NB4 (cell line): ENCODE results near the gene JPT2.
A peak's percentile ranks its signal among the peaks of the same experiment; 100 is the strongest.

Source experiments
- DNase-seq: peaks from one replicate; pipeline ENCODE4 v3.0.0; 2010; ENCODE audit warnings: low read depth
- H3K4me3 ChIP-seq: one replicate; pipeline ENCODE4 v1.5.1; 2011; ENCODE audit warnings: mild to moderate bottlenecking, low read depth, low read length, moderate library complexity
- CTCF ChIP-seq: IDR thresholded peaks from one replicate; pipeline ENCODE4 v1.5.1; 2012; ENCODE audit warnings: low read depth, low read length
- MAX ChIP-seq: IDR thresholded peaks from 2 replicates; pipeline ENCODE4 v1.6.1; 2011; ENCODE audit warnings: low read depth, low read length
- MYC ChIP-seq: IDR thresholded peaks from 2 replicates; pipeline ENCODE4 v1.6.1; 2011; ENCODE audit warnings: low read depth, low read length
- POLR2A ChIP-seq: IDR thresholded peaks from 2 replicates; pipeline ENCODE4 v1.6.1; 2011; ENCODE audit warnings: mild to moderate bottlenecking; ENCODE audit not compliant: insufficient read length; ENCODE audit errors: extremely low read depth

Gene JPT2

GRCh38 chr16:1633310-1633709, 44.8 kb upstream of the JPT2 start:
- TF ChIP-seq CTCF: no peak
- TF ChIP-seq MYC: no peak
- TF ChIP-seq POLR2A: no peak
- no peak for TF ChIP-seq MAX
- DNase-seq: no peak

GRCh38 chr16:1634541-1634940, 43.5 kb upstream of the JPT2 start:
- no peak for DNase-seq
- no peak for TF ChIP-seq CTCF
- no peak for TF ChIP-seq POLR2A
- TF ChIP-seq MAX: no peak
- no peak for TF ChIP-seq MYC
- no peak overlapping the region for H3K4me3 ChIP-seq

More at GRCh38 chr16:1633310-1633709, 44.8 kb upstream of the JPT2 start:
- no peak overlapping the region for H3K4me3 ChIP-seq

- DNase-seq: peak; percentile 14
- H3K4me3 ChIP-seq: no peak overlapping the region
- TF ChIP-seq MAX (no peak), MYC (no peak), POLR2A (no peak), CTCF (no peak)
Observed at GRCh38 chr16:1635070-1635469, 43.0 kb upstream of the JPT2 start.

GRCh38 chr16:1637526-1637925, 40.6 kb upstream of the JPT2 start:
- H3K4me3 ChIP-seq: no peak overlapping the region
- DNase-seq: no peak
- TF ChIP-seq POLR2A: no peak
- TF ChIP-seq CTCF: no peak

GRCh38 chr16:1638757-1639156, 39.3 kb upstream of the JPT2 start:
- H3K4me3 ChIP-seq: no peak overlapping the region
- TF ChIP-seq CTCF (no peak), MAX (no peak), MYC (no peak), POLR2A (no peak)
- DNase-seq: no peak

- DNase-seq: no peak
- no peak for TF ChIP-seq MAX
- TF ChIP-seq CTCF: no peak
- no peak overlapping the region for H3K4me3 ChIP-seq
Observed at GRCh38 chr16:1639282-1639681, 38.8 kb upstream of the JPT2 start.
